ENCODE results near the gene ETV3L.
A peak's percentile ranks its signal among the peaks of the same experiment; 100 is the strongest.

The ETV3L gene
- total RNA-seq, result 0 to 0.38 (median 0) reads per million in 9 experiments

DNA sequence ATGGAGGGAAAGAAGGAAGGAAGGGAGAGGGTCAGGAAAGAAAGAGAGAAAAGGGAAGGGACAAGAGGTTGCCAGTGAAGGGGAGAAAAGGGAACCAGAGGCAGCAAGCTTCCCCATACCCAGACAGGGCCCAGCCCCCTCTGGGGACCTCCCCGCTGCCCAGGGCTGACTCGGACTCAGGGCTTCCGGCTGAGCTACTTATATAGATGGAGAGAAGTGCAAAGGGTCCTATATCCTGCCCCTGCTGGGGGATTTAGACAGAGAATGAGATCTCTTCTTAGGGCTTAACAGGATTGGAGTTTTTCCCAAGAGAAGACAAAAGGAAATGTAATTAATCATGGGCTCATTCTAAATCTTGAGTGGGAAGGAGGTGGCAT lies at the start of gene ETV3L:
ETV3L (minus strand) TSS at position 176 of the 377 bp plus-strand sequence. CDS start 285 bp downstream, outside the sequence.
- peaks cover 0 to 4% of the 10 kb centered on the region in 2 donors for H3K4me1 Mint-ChIP-seq (ENCODE audit: low read depth in 2 of 2)
- H3K4me3 Mint-ChIP-seq, result no peak within 1 kb of the TSS
- peaks cover 0 to 6% of the 10 kb centered on the region in 2 donors for H3K27me3 Mint-ChIP-seq
- H3K9me3 Mint-ChIP-seq, result no peaks in the 10 kb centered on the region
- H3K27ac Mint-ChIP-seq, result peak within 1 kb of the TSS in 1 of 2 donors; percentile 5
- DNase-seq, result no peak
- peaks cover 2% of the 10 kb centered on the region for H3K36me3 Mint-ChIP-seq (ENCODE audit: insufficient read depth)
- ATAC-seq (replicated peaks), result peak; percentile 24

DNA sequence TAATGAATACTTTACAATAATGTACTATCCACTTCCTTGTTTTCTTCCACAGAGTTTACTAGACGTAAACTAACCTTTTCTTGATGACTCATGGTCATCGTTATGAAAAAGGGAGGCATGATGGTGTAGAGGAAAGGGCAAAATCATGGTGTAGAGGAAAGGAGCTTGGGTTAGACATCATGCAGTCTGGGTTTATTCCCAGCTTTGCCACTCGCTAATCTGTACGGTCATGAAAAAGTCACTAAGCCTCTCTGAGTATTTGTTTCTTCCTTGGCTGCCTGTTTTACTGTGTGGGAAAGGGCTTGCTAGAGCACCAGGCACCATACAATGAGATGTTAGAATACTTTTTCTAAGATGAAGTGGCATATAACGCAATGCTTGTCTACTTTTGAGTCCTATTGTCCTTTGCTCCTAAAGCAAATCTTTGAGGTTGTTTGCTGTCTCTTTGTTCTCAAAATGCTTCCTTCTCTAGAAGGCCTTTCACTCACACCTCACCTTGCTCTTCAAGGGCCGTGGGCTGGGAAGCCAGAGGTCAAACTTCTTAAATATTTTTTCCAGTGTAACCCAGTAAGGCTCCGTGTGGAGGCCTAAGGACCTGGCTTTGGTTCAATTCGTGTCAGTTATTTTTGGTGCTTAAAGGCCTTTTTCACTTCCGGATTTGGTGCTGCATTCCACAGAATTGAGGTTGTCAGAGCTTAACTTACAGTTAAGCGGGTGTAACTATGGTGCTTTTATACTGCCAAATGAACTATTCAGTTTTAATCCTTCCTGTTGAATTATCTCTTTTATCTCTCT lies 48.5 kb upstream of the ETV3L start:
- H3K36me3 Mint-ChIP-seq (ENCODE audit: insufficient read depth), result peaks cover 3% of the 10 kb centered on the region
- no peaks in the 10 kb centered on the region for H3K27me3 Mint-ChIP-seq
- H3K27ac Mint-ChIP-seq, result no peak overlapping the region
- no peak for ATAC-seq (replicated peaks)
- no peaks in the 10 kb centered on the region for H3K4me1 Mint-ChIP-seq (ENCODE audit: low read depth in 2 of 2)
- no peaks in the 10 kb centered on the region for H3K9me3 Mint-ChIP-seq
- DNase-seq, result no peak
- no peak overlapping the region for H3K4me3 Mint-ChIP-seq

DNA sequence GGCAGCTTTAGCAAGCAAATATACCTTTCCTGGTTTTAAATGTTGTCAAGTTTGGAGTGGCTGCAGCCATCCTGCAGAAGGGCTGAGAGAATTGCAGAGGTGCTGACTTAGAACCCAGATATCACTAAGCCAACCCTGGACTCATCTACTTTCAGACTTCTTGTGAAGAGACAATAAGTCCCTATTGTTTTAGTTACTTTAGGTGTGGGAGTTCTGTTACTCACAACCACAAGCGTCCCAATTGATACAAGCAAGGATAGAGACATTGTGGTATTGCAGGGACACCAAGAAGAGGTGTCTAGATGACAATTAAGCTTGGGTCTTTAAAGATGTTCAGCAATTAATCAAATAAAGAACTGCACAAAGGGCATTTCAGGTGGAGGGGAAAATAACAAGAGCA lies 47.4 kb upstream of the ETV3L start:
- ATAC-seq (replicated peaks), result no peak
- Mint-ChIP-seq H3K27ac (no peak overlapping the region), H3K27me3 (no peaks in the 10 kb centered on the region), H3K4me3 (no peak overlapping the region), H3K4me1 (ENCODE audit: low read depth in 2 of 2) (no peaks in the 10 kb centered on the region), H3K36me3 (ENCODE audit: insufficient read depth) (peaks cover 3% of the 10 kb centered on the region), H3K9me3 (no peaks in the 10 kb centered on the region)
- no peak for DNase-seq

- no peaks in the 10 kb centered on the region for H3K27me3 Mint-ChIP-seq
- no peaks in the 10 kb centered on the region for H3K9me3 Mint-ChIP-seq
- H3K4me3 Mint-ChIP-seq, result no peak overlapping the region
- ATAC-seq (replicated peaks) (no peak), DNase-seq (no peak)
- no peaks in the 10 kb centered on the region for H3K36me3 Mint-ChIP-seq (ENCODE audit: insufficient read depth)
- H3K4me1 Mint-ChIP-seq (ENCODE audit: low read depth in 2 of 2), result no peaks in the 10 kb centered on the region
- H3K27ac Mint-ChIP-seq, result no peak overlapping the region
These were observed 46.6 kb upstream of the ETV3L start for GRCh38 chr1:157146244-157146643.

GRCh38 chr1:157145076-157145475 lies 45.5 kb upstream of the ETV3L start:
- H3K4me3 Mint-ChIP-seq, result no peak overlapping the region
- no peak overlapping the region for H3K27ac Mint-ChIP-seq
- H3K9me3 Mint-ChIP-seq, result no peaks in the 10 kb centered on the region
- DNase-seq, result no peak
- ATAC-seq (replicated peaks), result no peak
- H3K36me3 Mint-ChIP-seq (ENCODE audit: insufficient read depth), result no peaks in the 10 kb centered on the region
- H3K27me3 Mint-ChIP-seq, result no peaks in the 10 kb centered on the region
- H3K4me1 Mint-ChIP-seq (ENCODE audit: low read depth in 2 of 2), result no peaks in the 10 kb centered on the region

DNA sequence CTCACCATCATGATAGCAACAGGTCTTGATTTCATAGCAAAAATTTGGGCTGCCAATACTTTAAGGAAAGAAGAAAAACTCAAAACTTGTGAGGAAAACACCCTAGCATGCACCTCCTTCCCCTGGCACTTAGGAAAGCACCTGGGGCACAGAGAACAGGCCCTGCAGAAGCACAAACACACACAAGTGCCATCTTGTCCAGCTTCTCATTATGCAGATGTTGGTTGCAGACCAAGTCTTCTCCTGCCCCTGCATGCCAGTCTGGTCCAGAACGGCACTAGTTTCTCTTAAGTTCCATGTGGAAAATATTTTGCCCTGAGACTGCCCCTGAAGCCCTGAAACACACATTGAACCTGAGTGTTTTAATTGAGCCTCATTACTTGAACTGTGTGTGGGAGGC lies 44.9 kb upstream of the ETV3L start:
- Mint-ChIP-seq H3K36me3 (ENCODE audit: insufficient read depth) (peaks cover 2% of the 10 kb centered on the region), H3K27me3 (no peaks in the 10 kb centered on the region), H3K9me3 (no peaks in the 10 kb centered on the region), H3K4me1 (ENCODE audit: low read depth in 2 of 2) (peaks cover 0 to under 1% of the 10 kb centered on the region in 2 donors), H3K27ac (no peak overlapping the region), H3K4me3 (no peak overlapping the region)
- DNase-seq, result no peak
- ATAC-seq (replicated peaks), result no peak

DNA sequence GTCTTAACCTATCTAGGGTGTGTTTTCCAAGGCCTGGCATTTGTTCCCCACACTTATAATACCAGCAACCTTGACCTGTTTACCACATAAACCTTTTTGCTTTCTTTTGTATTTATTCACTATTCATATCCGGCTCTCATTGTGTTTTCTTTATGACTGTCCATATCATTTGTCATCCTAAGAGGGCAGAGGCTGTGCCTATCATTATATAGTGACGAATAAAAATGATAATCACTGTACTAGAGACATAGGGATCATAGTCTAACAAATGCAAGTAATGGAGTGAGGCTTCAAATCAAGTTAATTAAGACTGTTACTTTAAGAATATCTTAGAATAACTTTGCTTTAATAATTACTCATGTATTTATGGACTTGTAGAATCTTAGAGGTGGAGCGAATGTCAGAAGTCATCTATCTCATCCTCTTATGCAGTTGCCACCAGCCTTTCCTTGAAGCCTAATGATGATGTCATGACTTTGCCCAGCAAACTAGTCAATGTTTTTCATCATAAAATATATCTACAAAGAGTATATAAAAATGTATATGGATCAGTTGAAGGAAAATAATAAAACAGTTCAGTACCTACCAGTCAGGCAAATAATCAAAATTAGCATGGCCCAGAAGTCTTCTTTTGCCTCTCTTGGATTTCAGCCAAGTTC lies 43.3 kb upstream of the ETV3L start:
- H3K27me3 Mint-ChIP-seq, result no peaks in the 10 kb centered on the region
- peaks cover 15% of the 10 kb centered on the region for H3K36me3 Mint-ChIP-seq (ENCODE audit: insufficient read depth)
- no peak overlapping the region for H3K4me3 Mint-ChIP-seq
- H3K4me1 Mint-ChIP-seq (ENCODE audit: low read depth in 2 of 2), result peaks cover 8 to 9% of the 10 kb centered on the region in 2 donors
- no peak overlapping the region for H3K27ac Mint-ChIP-seq
- H3K9me3 Mint-ChIP-seq, result no peaks in the 10 kb centered on the region
- ATAC-seq (replicated peaks), result no peak
- no peak for DNase-seq

DNA sequence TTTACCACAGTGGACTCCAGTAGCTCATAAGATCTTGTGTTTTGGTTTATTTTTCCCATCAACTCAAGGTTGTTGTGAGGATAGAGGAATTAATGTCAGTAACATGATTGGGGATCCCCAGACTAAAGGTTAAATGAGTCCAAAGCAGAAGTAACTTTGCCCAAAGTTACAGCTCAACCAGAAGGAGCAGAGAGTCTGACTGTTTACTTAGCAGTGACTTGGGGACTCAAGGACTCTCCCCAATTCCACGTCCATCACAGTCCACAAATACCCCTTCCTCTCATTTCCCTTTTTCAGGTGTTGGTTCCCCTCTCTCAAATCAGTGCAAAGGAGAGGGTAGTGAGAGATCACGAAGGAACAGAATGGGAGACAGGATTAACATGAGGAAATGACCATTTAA lies 42.6 kb upstream of the ETV3L start:
- Mint-ChIP-seq H3K4me1 (ENCODE audit: low read depth in 2 of 2) (peaks cover 15 to 16% of the 10 kb centered on the region in 2 donors), H3K4me3 (no peak overlapping the region), H3K36me3 (ENCODE audit: insufficient read depth) (peaks cover 22% of the 10 kb centered on the region), H3K27ac (no peak overlapping the region), H3K27me3 (no peaks in the 10 kb centered on the region), H3K9me3 (no peaks in the 10 kb centered on the region)
- no peak for ATAC-seq (replicated peaks)
- no peak for DNase-seq

DNA sequence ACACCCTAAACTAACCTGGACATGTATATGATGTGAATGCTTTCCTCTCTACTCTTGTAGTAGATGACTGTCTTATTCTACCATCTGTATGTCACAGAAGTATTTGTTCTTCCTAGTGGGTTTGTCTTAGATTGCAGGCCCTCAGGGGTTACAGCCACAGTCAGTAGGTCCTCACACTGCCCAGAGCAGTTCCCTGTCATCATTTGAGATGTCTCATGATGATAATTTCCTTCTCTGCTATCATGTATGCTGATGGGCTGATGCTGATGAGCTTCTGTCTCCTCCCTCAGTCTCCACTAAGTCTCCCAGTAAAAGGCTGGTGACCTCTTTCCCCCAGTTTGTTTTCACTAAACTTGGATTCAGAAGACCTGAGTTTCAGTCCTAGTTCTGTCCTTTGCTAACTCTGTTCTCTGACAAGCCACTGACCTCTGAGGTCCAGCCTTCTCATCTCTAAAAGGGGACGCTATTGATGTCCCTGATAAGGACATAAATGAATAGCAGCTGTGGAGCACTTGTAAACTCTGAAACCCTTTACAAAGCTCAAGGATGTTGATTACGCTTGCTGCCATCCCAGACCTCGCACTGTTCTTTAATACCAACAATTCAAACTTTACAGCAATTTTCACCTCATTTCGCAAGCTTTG lies 41.7 kb upstream of the ETV3L start:
- ATAC-seq (replicated peaks), result no peak
- Mint-ChIP-seq H3K36me3 (ENCODE audit: insufficient read depth) (peaks cover 30% of the 10 kb centered on the region), H3K4me1 (ENCODE audit: low read depth in 2 of 2) (peaks cover 22 to 23% of the 10 kb centered on the region in 2 donors), H3K9me3 (no peaks in the 10 kb centered on the region), H3K27me3 (no peaks in the 10 kb centered on the region), H3K4me3 (no peak overlapping the region), H3K27ac (no peak overlapping the region)
- DNase-seq, result no peak

- Mint-ChIP-seq H3K27ac (peak overlapping the region; percentile 11 to 98), H3K4me1 (ENCODE audit: low read depth in 2 of 2) (peaks cover 32 to 33% of the 10 kb centered on the region in 2 donors), H3K36me3 (ENCODE audit: insufficient read depth) (peaks cover 40% of the 10 kb centered on the region), H3K27me3 (no peaks in the 10 kb centered on the region), H3K4me3 (no peak overlapping the region), H3K9me3 (no peaks in the 10 kb centered on the region)
- DNase-seq, result no peak
- no peak for ATAC-seq (replicated peaks)
These were observed 40.5 kb upstream of the ETV3L start for GRCh38 chr1:157140063-157140588.

DNA sequence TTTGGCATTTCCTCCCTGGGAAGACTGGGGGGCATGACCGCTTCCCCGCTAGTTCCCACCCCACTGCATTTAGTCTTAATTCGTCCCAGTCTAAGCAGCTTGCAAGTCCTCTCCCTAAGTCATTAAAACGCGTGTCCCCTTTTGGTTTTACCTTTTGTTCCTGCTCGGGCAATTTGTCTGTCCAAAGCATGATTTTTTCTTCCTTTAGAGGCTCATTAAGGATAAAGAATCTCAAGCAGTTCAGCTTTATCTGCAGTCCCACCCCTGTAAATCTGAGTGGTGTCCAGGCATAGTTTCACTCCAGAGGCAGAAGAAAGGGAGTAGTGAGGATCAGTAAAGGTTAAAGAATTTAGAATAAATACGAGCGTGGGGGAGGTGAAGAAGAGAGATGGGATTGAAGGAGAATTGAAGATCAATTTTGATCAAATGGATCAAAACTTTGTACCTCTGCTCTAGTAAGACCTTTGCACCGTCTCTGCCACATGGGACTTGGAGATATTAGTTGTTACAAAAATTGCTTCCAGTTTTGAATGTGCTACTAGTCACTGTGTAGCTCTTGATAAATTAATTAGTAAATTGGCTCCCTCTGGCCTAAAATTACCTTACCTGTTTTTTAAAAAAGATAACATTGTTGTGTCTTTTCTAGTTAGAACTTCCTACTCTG lies 39.6 kb upstream of the ETV3L start:
- Mint-ChIP-seq H3K27me3 (no peaks in the 10 kb centered on the region), H3K27ac (peak overlapping the region; percentile 97 to 98), H3K4me3 (peak overlapping the region; percentile 90 to 98), H3K36me3 (ENCODE audit: insufficient read depth) (peaks cover 47% of the 10 kb centered on the region), H3K4me1 (ENCODE audit: low read depth in 2 of 2) (peaks cover 39 to 40% of the 10 kb centered on the region in 2 donors), H3K9me3 (no peaks in the 10 kb centered on the region)
- no peak for DNase-seq
- ATAC-seq (replicated peaks), result no peak

DNA sequence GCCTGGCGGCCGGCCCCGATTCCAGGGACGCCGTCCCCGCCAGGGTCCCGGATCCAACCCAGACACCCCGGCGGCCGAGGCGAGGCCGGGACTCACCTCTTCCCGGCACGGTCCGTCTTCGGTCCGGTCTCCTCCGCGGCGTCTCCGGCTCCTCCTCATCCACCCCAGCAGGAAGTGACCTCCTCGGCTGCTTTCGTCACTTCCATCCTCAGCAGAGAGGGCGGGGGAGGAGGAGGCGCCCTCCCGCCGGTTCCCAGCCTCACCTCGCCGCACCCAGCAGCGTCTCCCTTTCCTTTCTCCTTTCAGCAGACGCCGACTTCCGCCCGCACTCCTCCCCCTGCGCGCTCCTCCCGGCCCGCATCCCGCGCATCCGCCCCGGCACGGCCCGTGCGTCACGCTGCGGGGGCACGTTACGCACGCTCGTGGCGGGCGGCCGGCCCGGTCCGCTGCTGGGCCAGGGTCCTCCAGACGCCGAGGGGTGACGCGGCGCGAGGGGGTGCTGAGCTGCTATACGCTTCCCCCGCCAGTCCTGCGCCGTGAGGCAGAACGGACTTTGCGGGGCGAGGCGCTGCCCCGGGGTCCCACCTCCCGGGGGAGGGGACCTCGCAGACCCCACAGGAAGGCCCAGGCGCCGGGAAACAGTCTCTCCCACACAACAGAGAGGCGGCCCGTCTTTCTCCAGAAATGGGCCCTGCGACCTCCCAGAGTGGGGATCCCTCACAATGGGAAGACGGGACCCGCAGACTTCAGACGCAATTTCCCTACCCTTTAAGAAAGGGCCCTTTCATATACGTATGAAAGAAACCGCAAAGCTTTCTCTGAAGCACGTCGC lies 38.8 kb upstream of the ETV3L start, which contains the start of gene ETV3:
ETV3 (minus strand) TSS at position 176 of the 832 bp plus-strand sequence. CDS start 2,043 bp downstream, outside the sequence.
- peak within 1 kb of the TSS; percentile 97 to 98 for H3K27ac Mint-ChIP-seq
- H3K36me3 Mint-ChIP-seq (ENCODE audit: insufficient read depth), result peaks cover 53% of the 10 kb centered on the region
- DNase-seq (peak; percentile 79 to 83 (median 80)), ATAC-seq (replicated peaks) (peak; percentile 79)
- peak within 1 kb of the TSS; percentile 90 to 98 for H3K4me3 Mint-ChIP-seq
- no peaks in the 10 kb centered on the region for H3K27me3 Mint-ChIP-seq
- no peaks in the 10 kb centered on the region for H3K9me3 Mint-ChIP-seq
- peaks cover 44 to 48% of the 10 kb centered on the region in 2 donors for H3K4me1 Mint-ChIP-seq (ENCODE audit: low read depth in 2 of 2)
